GM21825 (cell line): ENCODE results near the gene ANKRD33B.

ENCODE experiments used
- ATAC-seq: cut with Tn5 transposase; IDR thresholded peaks from one replicate; pipeline ENCODE4 v1.9.1; 2021; ENCODE audit warnings: mild to moderate bottlenecking, moderate library complexity; ENCODE audit not compliant: unreplicated experiment

The ANKRD33B gene

DNA sequence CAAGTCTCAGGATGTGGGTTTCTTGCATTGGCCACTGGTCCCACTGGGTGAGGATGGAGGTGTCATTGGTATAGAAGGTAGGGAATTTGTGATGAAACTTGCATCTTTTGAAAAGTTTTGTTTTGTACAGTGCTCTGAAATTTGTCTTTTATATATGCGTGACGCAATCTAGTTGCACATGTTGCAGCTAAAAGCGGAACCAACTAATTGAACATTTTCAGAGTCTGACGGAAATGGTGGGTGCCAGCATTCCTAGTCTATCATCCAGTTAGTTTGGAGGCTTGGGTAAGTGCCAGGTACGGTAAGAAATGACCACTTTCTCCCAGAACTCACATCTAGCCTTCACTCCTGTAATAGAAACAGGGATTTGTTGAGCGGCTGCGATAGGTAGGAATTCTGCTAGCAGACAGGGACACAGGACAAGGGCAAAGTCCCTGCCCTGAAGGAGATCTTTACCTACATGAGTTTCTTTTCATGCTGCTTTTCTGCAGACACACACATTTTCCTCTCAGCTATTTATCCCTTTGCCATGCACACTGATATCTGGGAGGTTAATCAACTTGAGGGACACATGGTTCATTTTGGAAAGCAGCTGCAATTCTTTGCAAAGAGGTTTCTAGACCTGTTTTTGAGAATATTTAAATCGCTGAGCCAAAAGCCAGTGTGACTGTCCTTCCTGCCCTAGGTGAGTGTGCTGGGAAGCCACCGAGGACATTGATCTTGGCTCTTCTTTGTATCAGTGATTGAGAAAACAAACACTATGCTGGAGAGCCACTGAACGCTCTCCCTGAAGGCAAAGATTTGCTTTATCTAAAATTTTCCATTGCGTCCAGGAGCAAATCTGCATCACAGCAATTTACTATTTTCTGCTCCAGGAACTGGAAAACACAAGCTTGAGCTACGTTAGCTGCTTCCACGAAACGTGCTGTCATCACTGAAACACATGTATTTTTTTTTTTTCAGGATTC lies 107.5 kb downstream of the ANKRD33B start:
- no peak for ATAC-seq

DNA sequence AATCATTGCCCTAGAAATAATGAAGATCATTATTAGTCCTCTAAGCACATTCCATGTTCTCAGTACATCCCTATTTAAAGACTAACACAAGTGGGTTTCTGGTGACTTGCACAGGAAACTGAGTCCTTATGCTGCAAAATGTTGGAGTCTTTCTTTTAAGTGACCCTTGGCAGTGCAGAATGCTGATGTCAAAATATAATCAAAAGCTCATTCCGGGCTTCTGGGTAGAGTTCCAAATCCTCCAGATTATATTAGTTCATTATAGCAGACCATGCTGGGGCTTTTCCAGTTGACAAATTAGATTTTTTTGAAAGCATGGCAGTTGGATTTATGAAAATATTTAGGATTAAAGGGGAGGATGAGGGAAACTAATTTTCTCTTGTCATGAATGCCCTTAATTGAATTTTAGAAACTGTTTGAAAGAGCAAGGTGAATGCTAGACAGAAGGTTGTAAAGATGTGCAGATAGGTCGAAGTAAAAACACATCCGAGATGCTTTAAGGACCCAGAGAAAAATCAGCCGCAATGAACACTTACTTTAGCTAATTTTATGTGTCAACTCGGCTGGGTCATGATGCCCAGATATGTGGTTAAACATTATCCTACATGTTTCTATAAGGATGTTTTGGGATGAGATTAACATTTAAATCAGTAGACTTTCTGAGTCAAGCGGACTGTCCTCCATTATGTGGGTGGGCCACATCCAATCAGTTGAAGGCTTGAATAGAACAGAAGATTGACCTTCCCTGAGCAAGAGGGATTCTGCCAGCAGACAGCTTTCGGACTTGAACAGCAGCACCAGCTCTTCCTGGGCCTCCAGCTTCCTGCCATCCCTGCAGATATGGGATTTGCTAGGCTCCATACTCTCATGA lies 108.5 kb downstream of the ANKRD33B start:
- ATAC-seq: no peak

DNA sequence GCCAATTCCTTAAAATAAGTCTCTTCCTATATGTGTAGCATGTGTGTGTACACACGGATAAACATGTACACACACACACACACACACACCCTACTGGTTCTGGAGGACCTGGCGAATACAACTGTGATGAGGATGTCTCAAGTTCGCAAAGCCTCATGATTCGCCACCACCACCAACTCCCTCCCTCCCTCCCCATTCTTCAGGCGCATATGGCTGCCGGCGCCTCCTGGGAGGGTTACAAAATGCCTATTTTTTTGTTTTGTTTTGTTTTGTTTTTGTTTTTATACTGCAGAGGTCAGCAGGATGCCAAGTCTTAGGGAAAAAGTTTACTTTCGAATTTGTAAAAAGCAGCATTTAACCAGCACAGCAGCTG lies 109.1 kb downstream of the ANKRD33B start:
- no peak for ATAC-seq

DNA sequence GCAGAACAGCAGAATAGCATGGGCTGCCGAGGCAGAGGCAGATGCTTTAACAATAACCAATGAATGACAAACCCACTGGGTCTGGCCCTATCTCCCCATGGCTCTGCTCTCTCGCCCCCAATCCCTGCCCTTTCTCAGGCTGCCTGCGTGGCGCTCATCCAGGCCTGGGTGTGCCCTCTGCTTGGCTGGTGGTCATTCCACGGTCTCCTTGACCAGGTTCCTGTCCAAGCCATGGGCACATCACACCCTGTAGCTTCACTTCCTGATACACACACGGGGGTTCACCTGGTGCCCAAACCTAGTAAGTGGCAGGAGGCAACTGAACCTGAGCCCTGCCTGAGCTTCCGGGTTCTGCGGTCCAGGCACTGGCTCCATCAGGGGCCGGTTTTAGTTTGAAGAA lies 109.5 kb downstream of the ANKRD33B start:
- ATAC-seq: no peak

DNA sequence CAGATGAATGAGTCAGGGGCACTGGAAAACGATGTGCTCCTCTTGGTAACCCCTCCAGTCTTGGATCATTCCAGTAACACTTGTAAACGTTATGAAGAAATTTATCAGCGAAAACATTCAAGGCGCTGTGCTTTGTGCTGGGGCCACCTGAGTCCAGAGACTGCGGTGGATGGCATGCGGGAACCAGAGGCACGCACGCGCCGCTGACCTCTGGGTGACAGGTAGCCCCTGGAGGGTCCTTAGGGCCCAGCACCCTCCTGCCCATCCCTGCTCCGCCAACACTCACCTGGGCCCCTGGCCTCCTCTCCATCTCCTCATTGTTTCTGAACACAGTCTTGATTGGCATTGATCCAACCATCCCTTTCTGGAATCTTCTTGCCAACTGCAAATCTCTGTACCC lies 110.2 kb downstream of the ANKRD33B start:
- no peak for ATAC-seq

DNA sequence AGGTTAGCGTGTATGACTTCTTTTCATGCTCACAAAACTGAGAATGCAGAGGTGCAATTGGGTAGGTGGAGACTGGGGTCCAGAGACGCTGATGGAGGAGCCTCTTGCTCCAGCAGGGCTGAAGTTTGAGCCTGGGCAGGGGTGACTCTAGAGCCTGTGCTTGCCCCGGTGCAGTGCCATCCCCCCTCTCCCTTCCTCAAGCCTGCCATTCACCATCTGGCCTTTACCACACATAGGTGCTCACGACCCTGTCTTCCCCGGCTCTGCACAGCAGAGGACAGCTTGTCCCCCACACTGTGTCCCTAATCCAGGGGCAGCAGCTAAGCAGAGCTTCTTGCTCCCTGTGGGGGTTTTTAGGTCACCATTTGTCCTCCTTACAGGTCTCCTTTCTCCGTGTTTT lies 110.7 kb downstream of the ANKRD33B start:
- ATAC-seq: no peak

DNA sequence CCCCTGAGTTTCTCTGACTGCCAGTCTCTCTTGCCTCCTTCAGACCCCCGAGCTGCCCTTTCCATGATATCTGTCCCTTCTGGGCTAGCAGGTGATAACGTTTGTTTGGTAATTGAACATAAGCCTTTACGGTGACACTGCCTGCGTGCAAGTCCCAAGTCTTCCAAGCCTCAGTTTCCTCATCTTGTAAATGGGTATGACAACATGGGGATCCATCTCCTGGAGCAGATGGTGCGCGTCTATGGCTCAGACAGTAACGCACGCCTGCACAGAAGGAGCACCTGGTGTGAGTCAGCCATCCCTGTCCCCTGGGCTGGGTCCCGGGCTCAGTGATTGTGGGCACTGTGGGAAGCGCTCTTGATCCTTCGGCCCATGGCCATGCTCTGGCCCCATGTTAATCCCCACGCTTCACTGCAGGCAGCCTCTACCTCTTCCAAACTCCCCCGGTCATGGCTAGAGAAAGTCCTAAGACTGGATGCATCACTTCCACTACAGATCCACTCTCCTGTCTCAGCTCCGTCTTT lies 111.4 kb downstream of the ANKRD33B start:
- no peak for ATAC-seq

DNA sequence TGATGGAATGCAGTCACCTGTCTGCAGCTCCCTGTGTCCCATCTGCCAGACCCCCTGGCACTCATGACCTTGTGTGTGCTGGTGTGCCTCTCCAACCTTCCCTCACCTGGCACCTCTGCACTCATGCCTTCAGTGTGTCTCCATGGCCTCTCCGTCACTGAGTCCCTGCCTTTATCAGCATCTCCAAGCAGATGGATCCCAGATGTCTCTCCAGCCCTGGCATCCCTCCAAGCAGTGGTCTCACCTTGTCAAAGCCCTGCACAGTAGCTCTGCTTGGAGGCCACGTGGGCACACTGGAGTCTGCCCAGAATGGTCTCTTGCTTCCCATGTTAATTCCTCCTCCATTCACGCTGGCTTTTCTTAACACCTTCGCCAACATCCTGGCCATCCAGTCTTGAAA lies 112.4 kb downstream of the ANKRD33B start:
- no peak for ATAC-seq

DNA sequence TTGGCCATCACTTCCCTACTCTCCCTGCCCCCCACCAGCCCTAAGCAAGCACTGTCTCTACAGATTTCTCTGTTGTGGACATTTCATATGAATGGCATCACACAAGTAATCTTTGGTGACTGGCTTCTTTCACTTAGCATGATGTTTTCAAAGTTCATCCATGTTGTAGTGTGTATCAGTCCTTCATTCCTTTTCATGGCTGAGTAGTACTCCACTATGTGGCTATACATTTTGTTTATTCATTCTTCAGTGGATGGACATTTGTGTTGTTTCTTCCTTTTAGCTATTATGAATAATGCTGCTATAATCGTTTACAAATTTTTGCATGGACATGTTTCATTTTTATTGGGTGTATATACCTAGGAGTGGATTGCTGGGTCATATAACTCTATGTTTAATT lies 113.1 kb downstream of the ANKRD33B start:
- no peak for ATAC-seq

DNA sequence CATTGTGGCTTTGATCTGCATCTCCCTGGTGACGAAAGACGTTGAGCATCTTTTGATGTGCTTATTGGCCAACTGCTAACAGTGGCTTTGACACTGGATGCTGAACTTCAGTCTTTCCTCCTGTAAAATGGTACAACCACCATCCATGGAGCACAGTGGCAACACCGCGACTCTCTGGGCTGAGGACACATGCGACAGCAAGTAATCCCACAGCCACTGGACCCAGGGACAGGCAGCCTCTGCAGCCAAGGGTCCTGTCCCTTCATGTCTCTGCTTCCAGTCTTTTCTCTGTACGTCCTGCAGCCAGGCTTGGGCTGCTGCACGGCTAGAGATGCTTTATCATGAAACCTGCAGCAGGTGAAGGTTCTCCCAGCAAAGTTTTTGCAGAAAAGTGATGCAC lies 113.7 kb downstream of the ANKRD33B start:
- no peak for ATAC-seq

DNA sequence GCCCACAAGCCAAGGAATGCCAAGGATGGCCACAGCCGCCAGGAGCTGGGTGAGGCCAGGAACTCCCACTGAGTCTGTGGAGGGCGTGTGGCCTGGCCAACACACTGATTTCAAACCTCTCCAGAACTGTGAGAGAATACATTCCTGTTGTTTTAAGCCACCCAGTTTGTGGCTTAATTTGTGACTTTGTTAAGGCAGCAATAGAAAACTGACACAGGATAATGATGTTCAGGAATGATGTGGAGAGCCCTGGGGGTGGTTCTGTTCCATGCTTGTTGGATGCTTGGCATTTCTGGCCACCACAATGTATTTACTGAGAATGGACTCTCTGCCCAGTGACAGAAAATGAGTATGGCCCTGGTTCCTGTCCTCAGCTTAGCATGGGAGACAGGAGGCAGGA lies 114.4 kb downstream of the ANKRD33B start:
- no peak for ATAC-seq

DNA sequence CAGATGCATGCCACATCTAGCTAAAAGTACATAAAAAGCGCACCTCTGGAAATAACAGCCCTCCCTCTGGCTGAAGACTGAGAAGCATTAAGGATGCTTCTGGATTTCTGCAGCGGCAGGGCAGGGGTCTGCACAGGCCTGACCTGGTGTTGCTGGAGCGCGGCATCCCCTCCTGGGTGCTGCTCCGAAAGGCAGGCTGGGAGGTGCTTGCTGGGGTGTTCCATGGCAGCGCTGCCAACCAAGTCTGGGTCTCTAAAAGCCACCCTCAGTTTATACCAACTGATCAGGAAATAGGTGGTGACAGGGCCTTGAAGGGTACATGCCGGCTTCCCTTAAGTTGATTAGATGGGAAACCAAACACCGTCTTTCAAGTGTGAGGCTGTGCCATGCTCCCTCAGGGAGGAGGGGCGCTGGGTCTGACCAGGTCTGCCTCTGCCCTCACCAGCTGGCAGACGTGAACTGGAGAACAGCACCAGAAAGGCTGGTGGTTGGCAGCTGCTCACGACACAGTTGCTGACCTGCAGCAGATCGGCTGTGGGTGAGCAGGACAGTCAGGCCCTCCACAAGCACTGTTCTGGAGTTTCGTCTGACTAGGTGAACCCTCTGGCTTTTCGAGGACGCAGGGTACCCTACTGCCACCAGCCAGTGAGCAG lies 115.6 kb downstream of the ANKRD33B start:
- no peak for ATAC-seq

DNA sequence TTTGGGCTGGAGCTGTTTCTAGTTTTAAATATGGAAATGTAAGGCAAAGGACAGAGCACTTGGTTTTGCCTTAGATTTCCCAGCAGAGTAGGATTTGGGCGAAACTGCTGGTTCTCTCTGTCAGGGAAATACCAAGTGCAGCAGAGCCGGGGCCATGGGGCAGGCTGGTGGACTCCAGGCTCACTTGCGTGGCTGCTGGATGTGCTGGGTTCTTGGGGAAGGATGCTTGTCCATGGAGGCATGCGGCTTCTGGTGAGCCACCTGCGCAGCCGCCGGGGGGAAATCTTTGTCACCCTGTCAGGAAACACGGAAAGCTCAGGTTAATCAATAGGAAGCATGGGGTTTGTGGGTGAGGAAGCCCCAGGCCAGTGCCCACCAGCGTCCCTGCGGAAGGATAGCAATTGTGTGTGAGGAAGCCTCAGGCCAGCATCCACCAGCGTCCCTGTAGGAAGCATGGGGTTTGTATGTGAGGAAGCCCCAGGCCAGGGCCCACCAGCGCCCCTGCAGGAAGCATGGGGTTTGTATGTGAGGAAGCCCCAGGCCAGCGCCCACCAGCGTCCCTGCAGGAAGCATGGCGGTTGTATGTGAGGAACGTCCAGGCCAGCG lies 117.1 kb downstream of the ANKRD33B start:
- ATAC-seq: no peak

DNA sequence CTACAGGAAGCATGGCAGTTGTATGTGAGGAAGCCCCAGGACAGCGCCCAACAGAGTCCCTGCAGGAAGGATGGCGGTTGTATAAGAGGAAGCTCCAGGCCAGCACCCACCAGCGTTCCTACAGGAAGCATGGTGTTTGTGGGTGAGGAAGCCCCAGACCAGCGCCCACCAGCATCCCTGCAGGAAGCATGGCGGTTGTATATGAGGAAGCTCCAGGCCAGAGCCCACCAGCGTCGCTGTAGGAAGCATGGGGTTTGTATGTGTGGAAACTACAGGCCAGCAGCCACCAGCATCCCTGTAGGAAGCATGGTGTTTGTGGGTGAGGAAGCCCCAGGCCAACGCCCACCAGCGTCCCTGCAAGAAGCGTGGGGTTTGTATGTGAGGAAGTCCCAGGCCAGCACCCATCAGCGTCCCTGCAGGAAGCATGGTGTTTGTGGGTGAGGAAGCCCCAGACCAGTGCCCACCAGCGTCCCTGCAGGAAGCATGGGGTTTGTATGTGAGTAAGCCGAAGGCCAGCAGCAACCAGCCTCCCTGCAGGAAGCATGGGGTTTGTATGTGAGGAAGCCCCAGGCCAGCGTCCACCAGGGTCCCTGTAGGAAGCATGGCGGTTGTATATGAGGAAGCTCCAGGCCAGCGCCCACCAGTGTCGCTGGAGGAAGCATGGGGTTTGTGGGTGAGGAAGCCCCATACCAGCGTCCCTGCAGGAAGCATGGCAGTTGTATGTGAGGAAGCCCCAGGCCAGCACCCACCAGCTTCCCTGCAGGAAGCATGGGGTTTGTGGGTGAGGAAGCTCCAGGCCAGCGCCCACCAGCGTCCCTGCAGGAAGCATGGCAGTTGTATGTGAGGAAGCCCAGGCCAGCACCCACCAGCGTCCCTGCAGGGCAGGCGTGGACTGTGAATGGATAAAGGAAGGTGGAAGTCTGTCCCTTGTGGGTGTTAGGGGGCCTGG lies 118.1 kb downstream of the ANKRD33B start:
- ATAC-seq: no peak

DNA sequence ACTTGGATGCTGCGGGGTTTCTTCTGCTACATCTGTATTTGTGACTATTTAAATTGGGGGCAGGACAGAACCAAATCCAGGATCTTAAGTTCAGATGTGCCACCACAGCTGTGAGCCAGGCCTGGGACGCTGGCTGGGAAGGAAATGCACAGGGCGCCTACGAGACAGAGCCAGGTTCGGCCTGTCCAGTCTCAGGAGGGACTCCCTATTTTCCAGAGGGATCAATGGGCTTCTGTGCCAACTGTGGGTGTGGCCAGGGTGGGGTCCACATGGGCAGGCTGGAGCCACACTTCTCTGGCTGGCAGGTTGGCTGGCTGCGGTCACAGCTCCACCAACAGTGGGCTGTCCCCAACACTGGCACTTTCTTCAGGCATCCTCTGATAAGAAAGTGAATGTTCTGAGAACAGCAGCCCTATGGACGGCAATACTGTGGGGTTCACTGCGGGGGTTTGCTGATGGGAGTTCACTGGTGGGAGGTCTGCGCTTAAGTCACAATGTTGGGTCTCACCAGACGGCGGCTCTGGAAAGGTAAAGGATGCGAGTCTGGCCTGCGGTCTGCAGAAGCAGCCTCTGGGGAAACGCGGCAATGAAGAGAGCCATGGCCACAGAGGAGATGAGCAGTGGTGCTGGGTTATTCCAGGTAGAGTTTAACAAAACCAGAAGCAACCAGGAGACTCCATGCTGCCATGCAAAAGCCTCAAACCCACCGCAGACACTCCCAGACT lies 119.1 kb downstream of the ANKRD33B start:
- ATAC-seq: no peak

DNA sequence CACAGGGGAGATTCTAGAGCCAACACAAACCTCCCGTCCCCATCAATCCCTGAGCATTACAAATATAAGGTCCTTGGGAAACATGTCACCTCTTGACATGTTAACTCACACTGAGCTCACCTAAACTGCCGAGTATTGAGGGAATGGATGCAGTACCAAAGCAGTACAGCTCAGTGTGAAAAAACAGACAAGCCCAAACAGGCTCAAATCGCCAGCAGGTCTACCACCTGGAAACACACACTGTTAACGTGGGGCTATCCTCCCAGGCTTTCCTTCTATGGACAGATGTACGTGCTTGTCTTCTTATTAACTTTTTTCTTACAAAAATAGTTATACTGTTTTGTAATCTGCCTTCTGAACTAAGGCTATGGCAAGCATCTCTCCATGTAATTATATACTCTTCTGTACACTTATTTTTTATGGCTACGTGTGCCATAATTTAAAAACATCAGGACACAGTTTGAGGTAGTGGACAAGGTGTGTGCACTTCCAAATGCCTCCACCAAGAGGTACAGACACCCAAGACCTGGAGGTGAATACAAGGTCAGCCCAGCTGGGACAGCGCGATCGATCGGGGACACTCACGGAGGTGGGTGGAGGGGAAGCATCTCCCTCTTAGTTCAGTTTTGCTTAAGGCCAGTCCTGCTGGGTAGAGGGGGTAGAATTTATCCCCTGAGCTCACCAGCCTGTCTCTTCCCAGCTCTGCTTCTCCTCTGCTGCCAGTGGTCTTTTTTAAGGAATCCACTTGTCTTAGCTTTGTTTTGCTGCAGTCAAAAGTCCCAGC lies 120.6 kb downstream of the ANKRD33B start:
- peak; percentile 51 for ATAC-seq

DNA sequence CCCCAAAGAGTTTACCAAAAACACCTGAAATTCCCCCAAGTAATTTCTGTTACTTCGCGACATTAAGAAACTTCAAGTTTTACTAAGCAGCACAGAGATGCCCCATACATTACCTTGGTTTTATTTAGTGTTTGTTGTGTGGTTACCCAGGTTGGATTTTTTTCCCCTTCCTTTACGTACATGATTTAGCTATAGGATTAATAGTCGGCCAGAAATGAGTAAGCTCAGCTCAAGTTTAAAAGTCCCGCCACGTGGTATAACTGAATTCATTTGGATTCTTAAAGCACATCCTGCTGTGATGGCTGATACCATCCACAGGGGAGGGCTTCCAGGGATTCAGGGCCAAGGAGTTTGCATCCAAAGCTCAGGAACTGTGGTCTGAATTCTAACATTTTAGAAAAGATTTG lies 121.2 kb downstream of the ANKRD33B start:
- peak; percentile 74 for ATAC-seq

DNA sequence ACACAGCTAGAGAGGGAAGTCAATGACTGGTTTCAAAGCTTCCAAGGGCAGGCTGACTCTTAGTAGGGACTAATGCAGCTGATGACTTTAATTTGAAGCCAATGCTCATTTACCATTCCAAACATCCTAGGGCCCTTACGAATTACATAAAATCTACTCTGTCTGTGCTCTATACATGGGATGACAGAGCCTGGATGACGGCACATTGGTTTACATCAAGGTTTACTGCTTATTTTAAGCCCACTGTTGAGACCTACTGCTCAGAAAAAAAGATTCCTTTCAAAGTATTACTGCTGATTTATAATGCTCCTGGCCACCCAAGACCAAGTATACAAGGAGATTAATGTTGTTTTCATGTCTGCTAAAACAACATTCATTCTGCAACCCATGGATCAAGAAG lies 123.0 kb downstream of the ANKRD33B start:
- no peak for ATAC-seq
